ENCODE results near the gene ESRRB. TPM values are rescaled to one million over a fixed set of nuclear protein-coding genes. Genes with fewer than 3 reads are reported as not detected.

ESRRB gene
- total RNA-seq, 1 donor from 2014 or later: 0.16 TPM

GRCh38 chr14:76377735-76378074 is 1.8 kb downstream of the ESRRB start:
- no peak overlapping the region for H3K27ac Mint-ChIP-seq
- peaks cover 100% of the 10 kb centered on the region for H3K27me3 Mint-ChIP-seq (ENCODE audit: low read depth)
- DNase-seq (ENCODE audit: low spot score in 2 of 2, unreplicated experiment in 2 of 2): no peak
- peak overlapping the region; percentile 55 for H3K4me3 Mint-ChIP-seq
- H3K4me1 Mint-ChIP-seq: peaks cover 13% of the 10 kb centered on the region
- H3K9me3 Mint-ChIP-seq: no peaks in the 10 kb centered on the region
- no peak for TF ChIP-seq CTCF (IDR thresholded peaks at IDR 0.05; ENCODE audit: unreplicated experiment)
- H3K36me3 Mint-ChIP-seq: no peaks in the 10 kb centered on the region

GRCh38 chr14:76380991-76381390 is 5.1 kb downstream of the ESRRB start:
- Mint-ChIP-seq H3K27me3 (ENCODE audit: low read depth) (peaks cover 100% of the 10 kb centered on the region), H3K4me3 (no peak overlapping the region), H3K27ac (no peak overlapping the region), H3K36me3 (no peaks in the 10 kb centered on the region), H3K4me1 (peaks cover 11% of the 10 kb centered on the region), H3K9me3 (no peaks in the 10 kb centered on the region)
- no peak for TF ChIP-seq CTCF (IDR thresholded peaks at IDR 0.05; ENCODE audit: unreplicated experiment)
- DNase-seq (ENCODE audit: low spot score in 2 of 2, unreplicated experiment in 2 of 2): no peak

GRCh38 chr14:76381817-76382494 is 6.0 kb downstream of the ESRRB start:
- Mint-ChIP-seq H3K4me3 (no peak overlapping the region), H3K4me1 (peaks cover 4% of the 10 kb centered on the region), H3K27me3 (ENCODE audit: low read depth) (peaks cover 99% of the 10 kb centered on the region), H3K9me3 (no peaks in the 10 kb centered on the region), H3K36me3 (no peaks in the 10 kb centered on the region), H3K27ac (no peak overlapping the region)
- no peak for TF ChIP-seq CTCF (IDR thresholded peaks at IDR 0.05; ENCODE audit: unreplicated experiment)
- DNase-seq (ENCODE audit: low spot score in 2 of 2, unreplicated experiment in 2 of 2): no peak

DNA sequence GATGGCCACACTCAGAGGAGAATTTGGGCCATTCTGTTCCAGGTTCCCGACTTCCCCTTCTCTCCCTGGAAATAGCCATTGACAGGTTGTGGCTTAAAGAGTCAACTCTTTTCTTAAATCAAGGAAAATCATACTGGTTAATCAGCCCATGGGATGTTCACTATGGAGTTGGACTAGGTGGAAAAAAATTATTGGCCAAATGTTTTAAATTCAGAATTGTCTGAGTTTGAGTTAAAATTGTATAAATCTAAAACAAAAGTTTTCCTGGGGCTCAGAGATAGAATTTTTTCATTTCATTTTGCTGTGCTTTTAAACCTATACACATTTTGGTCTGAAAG is 6.5 kb downstream of the ESRRB start:
- no peaks in the 10 kb centered on the region for H3K9me3 Mint-ChIP-seq
- no peak for TF ChIP-seq CTCF (IDR thresholded peaks at IDR 0.05; ENCODE audit: unreplicated experiment)
- peaks cover 99% of the 10 kb centered on the region for H3K27me3 Mint-ChIP-seq (ENCODE audit: low read depth)
- no peaks in the 10 kb centered on the region for H3K36me3 Mint-ChIP-seq
- no peak for DNase-seq (ENCODE audit: low spot score in 2 of 2, unreplicated experiment in 2 of 2)
- no peak overlapping the region for H3K27ac Mint-ChIP-seq
- H3K4me1 Mint-ChIP-seq: peaks cover 2% of the 10 kb centered on the region
- H3K4me3 Mint-ChIP-seq: no peak overlapping the region

GRCh38 chr14:76385435-76385834 is 9.5 kb downstream of the ESRRB start:
- H3K9me3 Mint-ChIP-seq: no peaks in the 10 kb centered on the region
- no peak overlapping the region for H3K27ac Mint-ChIP-seq
- H3K4me1 Mint-ChIP-seq: no peaks in the 10 kb centered on the region
- H3K27me3 Mint-ChIP-seq (ENCODE audit: low read depth): peaks cover 86% of the 10 kb centered on the region
- H3K4me3 Mint-ChIP-seq: no peak overlapping the region
- DNase-seq (ENCODE audit: low spot score in 2 of 2, unreplicated experiment in 2 of 2): no peak
- no peak for TF ChIP-seq CTCF (IDR thresholded peaks at IDR 0.05; ENCODE audit: unreplicated experiment)
- H3K36me3 Mint-ChIP-seq: no peaks in the 10 kb centered on the region

Measured in mesothelial cell of epicardium (in vitro differentiated cells).